D341Med (cell line): Measurements from ENCODE around the gene NDUFS3.
"Not testable (repeated sequence)": the region's sequence is repeated elsewhere in the genome, so short reads cannot be mapped to it uniquely, and the experiment has no call there.

Experiments used
- DNase-seq: peaks from one replicate; pipeline ENCODE4 v3.0.0; 2012; ENCODE audit warnings: low spot score

The NDUFS3 gene

GRCh38 chr11:47560426-47560825 lies 18.4 kb upstream of the NDUFS3 start:
- no peak for DNase-seq

GRCh38 chr11:47562393-47562792 lies 16.5 kb upstream of the NDUFS3 start:
- not testable (repeated sequence) for DNase-seq

GRCh38 chr11:47564366-47564765 lies 14.5 kb upstream of the NDUFS3 start:
- DNase-seq: not testable (repeated sequence)

- no peak for DNase-seq
These were observed 13.9 kb upstream of the NDUFS3 start for GRCh38 chr11:47564933-47565339.

GRCh38 chr11:47565340-47566148 lies 13.3 kb upstream of the NDUFS3 start, which contains the start of gene PTPMT1:
PTPMT1 (plus strand) TSS chr11:47565599; CDS start chr11:47565623, 24 bp downstream.
- DNase-seq: peak; percentile 90

GRCh38 chr11:47566149-47566698 lies 12.7 kb upstream of the NDUFS3 start:
- DNase-seq: no peak

GRCh38 chr11:47569646-47570045 lies 9.2 kb upstream of the NDUFS3 start:
- DNase-seq: no peak

- DNase-seq: no peak
These were observed 8.1 kb upstream of the NDUFS3 start for GRCh38 chr11:47570651-47571356.

GRCh38 chr11:47571357-47571729 lies 7.5 kb upstream of the NDUFS3 start:
- DNase-seq: no peak

- no peak for DNase-seq
These were observed 7.0 kb upstream of the NDUFS3 start for GRCh38 chr11:47571895-47572294.

GRCh38 chr11:47572715-47573255 lies 6.1 kb upstream of the NDUFS3 start:
- peak; percentile 62 for DNase-seq

GRCh38 chr11:47573321-47573720 lies 5.6 kb upstream of the NDUFS3 start:
- DNase-seq: no peak

- DNase-seq: no peak
These were observed 1.3 kb upstream of the NDUFS3 start for GRCh38 chr11:47577460-47578041.

GRCh38 chr11:47583844-47584243 lies 5.0 kb downstream of the NDUFS3 start:
- DNase-seq: no peak

- DNase-seq: no peak
These were observed 7.4 kb downstream of the NDUFS3 start, which contains the start of gene FAM180B for GRCh38 chr11:47586098-47586855. FAM180B (plus strand) TSS chr11:47586678; CDS start chr11:47586769, 91 bp downstream.

- no peak for DNase-seq
These were observed 8.3 kb downstream of the NDUFS3 start for GRCh38 chr11:47587039-47587716.

- no peak for DNase-seq
These were observed 9.0 kb downstream of the NDUFS3 start for GRCh38 chr11:47587723-47588326.

- no peak for DNase-seq
These were observed 10.2 kb downstream of the NDUFS3 start for GRCh38 chr11:47589118-47589517.

GRCh38 chr11:47589584-47589976 lies 10.7 kb downstream of the NDUFS3 start:
- no peak for DNase-seq
